Ovary (tissue), 3 donors: ENCODE results near the gene PI4KB.

Experiments
- EP300 ChIP-seq: sonication (generic); formaldehyde crosslinking; IDR thresholded peaks from one replicate; pipeline ENCODE4 v1.6.1; 2017; ENCODE audit warnings: antibody characterized with exemption
- TF ChIP-seq, protein P1 (sequence below), 3 donors: fragments of 450-650 bp in 2 of 3; fragments of 200-600 bp in 1 of 3; IDR thresholded peaks; one replicate each; pipeline versions ENCODE4 v1.5.1 to v1.8.0; 2016 to 2022; ENCODE audit warnings: antibody characterized with exemption in 3 of 3, mild to moderate bottlenecking in 1 of 3
- donor health status: DM: no; HTN: no; CAD: no.

DNA sequence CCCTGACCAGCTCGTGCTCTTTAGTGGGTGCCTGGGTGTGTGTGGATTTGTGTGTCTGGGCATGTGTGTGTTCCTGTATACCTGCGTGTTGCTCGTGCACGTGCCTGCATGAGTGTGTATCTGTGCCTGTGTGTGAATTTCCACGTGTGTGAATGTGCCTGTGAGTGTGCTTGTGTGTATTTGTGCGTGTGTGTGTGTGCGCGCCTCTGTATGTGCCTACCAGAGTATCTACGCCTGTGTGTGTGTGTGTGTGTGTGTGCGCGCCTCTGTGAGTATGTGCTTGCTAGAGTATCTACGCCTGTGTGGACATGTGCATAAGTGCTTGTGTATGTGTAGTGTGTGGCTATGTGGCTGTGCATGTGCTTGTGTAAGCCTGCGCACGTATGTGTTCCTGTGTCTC, 46.0 kb upstream of the PI4KB start:
- TF ChIP-seq, protein P1, sequence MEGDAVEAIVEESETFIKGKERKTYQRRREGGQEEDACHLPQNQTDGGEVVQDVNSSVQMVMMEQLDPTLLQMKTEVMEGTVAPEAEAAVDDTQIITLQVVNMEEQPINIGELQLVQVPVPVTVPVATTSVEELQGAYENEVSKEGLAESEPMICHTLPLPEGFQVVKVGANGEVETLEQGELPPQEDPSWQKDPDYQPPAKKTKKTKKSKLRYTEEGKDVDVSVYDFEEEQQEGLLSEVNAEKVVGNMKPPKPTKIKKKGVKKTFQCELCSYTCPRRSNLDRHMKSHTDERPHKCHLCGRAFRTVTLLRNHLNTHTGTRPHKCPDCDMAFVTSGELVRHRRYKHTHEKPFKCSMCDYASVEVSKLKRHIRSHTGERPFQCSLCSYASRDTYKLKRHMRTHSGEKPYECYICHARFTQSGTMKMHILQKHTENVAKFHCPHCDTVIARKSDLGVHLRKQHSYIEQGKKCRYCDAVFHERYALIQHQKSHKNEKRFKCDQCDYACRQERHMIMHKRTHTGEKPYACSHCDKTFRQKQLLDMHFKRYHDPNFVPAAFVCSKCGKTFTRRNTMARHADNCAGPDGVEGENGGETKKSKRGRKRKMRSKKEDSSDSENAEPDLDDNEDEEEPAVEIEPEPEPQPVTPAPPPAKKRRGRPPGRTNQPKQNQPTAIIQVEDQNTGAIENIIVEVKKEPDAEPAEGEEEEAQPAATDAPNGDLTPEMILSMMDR (IDR thresholded peaks at IDR 0.05): no peak
- no peak for TF ChIP-seq EP300
